Stimulated activated naive CD8-positive, alpha-beta T cell treated with anti-CD3 and anti-CD28 coated beads, Interleukin-15, Interleukin-2, amounts not matched to agents 100 ng/mL and 50 ng/mL, for 24 hours (primary cell): ENCODE measurements around the gene APMAP.
"Not testable (repeated sequence)": the region's sequence is repeated elsewhere in the genome, so short reads cannot be mapped to it uniquely, and the experiment has no call there.

Experiments used
- H3K27ac Mint-ChIP-seq: one replicate; pipeline ENCODE4 v1.8.0; 2021; ENCODE audit warnings: mild to moderate bottlenecking, mixed read lengths
- H3K27me3 Mint-ChIP-seq: one replicate; pipeline ENCODE4 v1.8.0; 2021; ENCODE audit warnings: mixed read lengths
- H3K36me3 Mint-ChIP-seq: one replicate; pipeline ENCODE4 v1.8.0; 2021; ENCODE audit warnings: low read depth, mixed read lengths
- H3K4me1 Mint-ChIP-seq: one replicate; pipeline ENCODE4 v1.8.0; 2021; ENCODE audit warnings: low read depth, mixed read lengths
- H3K4me3 Mint-ChIP-seq: one replicate; pipeline ENCODE4 v1.8.0; 2021; ENCODE audit warnings: mild to moderate bottlenecking, mixed read lengths
- H3K9me3 Mint-ChIP-seq: one replicate; pipeline ENCODE4 v1.8.0; 2021; ENCODE audit warnings: mixed read lengths

The APMAP gene

GRCh38 chr20:25005220-25005619 lies 12.7 kb upstream of the APMAP start:
- Mint-ChIP-seq H3K27me3 (no peaks in the 10 kb centered on the region), H3K36me3 (peaks cover 20% of the 10 kb centered on the region), H3K27ac (no peak overlapping the region), H3K4me1 (peaks cover 6% of the 10 kb centered on the region), H3K9me3 (no peaks in the 10 kb centered on the region), H3K4me3 (no peak overlapping the region)

- no peak overlapping the region for H3K27ac Mint-ChIP-seq
- H3K4me3 Mint-ChIP-seq = no peak overlapping the region
- H3K36me3 Mint-ChIP-seq = peaks cover 11% of the 10 kb centered on the region
- H3K9me3 Mint-ChIP-seq = no peaks in the 10 kb centered on the region
- H3K27me3 Mint-ChIP-seq = no peaks in the 10 kb centered on the region
- H3K4me1 Mint-ChIP-seq = peaks cover 10% of the 10 kb centered on the region
Measured at GRCh38 chr20:25003002-25003401, 10.5 kb upstream of the APMAP start.

GRCh38 chr20:25001323-25001722 lies 8.8 kb upstream of the APMAP start:
- not testable (repeated sequence) for H3K36me3 Mint-ChIP-seq, H3K9me3 Mint-ChIP-seq, H3K4me3 Mint-ChIP-seq, H3K27me3 Mint-ChIP-seq, H3K27ac Mint-ChIP-seq
- H3K4me1 Mint-ChIP-seq = peaks cover 10% of the 10 kb centered on the region

- Mint-ChIP-seq H3K27ac (peak overlapping the region; percentile 33), H3K4me3 (no peak overlapping the region), H3K9me3 (no peaks in the 10 kb centered on the region), H3K36me3 (peaks cover 6% of the 10 kb centered on the region), H3K27me3 (no peaks in the 10 kb centered on the region), H3K4me1 (peaks cover 10% of the 10 kb centered on the region)
Measured at GRCh38 chr20:25000268-25000801, 7.8 kb upstream of the APMAP start.

GRCh38 chr20:24999568-24999967 lies 7.0 kb upstream of the APMAP start:
- Mint-ChIP-seq H3K9me3 (no peaks in the 10 kb centered on the region), H3K4me1 (peaks cover 18% of the 10 kb centered on the region), H3K36me3 (peaks cover 6% of the 10 kb centered on the region), H3K4me3 (no peak overlapping the region), H3K27ac (no peak overlapping the region), H3K27me3 (no peaks in the 10 kb centered on the region)

GRCh38 chr20:24998631-24999445 lies 6.3 kb upstream of the APMAP start:
- Mint-ChIP-seq H3K27me3 (no peaks in the 10 kb centered on the region), H3K9me3 (no peaks in the 10 kb centered on the region), H3K4me3 (no peak overlapping the region), H3K36me3 (peaks cover 6% of the 10 kb centered on the region), H3K27ac (no peak overlapping the region), H3K4me1 (peaks cover 25% of the 10 kb centered on the region)

- Mint-ChIP-seq H3K27me3 (no peaks in the 10 kb centered on the region), H3K36me3 (peaks cover 6% of the 10 kb centered on the region), H3K4me3 (no peak overlapping the region), H3K27ac (no peak overlapping the region), H3K9me3 (no peaks in the 10 kb centered on the region), H3K4me1 (peaks cover 32% of the 10 kb centered on the region)
Measured at GRCh38 chr20:24998121-24998520, 5.6 kb upstream of the APMAP start.

GRCh38 chr20:24996449-24997377 lies 4.2 kb upstream of the APMAP start:
- Mint-ChIP-seq H3K9me3 (no peaks in the 10 kb centered on the region), H3K36me3 (no peaks in the 10 kb centered on the region), H3K27ac (no peak overlapping the region), H3K27me3 (no peaks in the 10 kb centered on the region), H3K4me3 (no peak overlapping the region), H3K4me1 (peaks cover 36% of the 10 kb centered on the region)

- no peaks in the 10 kb centered on the region for H3K9me3 Mint-ChIP-seq
- H3K36me3 Mint-ChIP-seq = no peaks in the 10 kb centered on the region
- peaks cover 44% of the 10 kb centered on the region for H3K4me1 Mint-ChIP-seq
- no peak overlapping the region for H3K27ac Mint-ChIP-seq
- H3K4me3 Mint-ChIP-seq = no peak overlapping the region
- no peaks in the 10 kb centered on the region for H3K27me3 Mint-ChIP-seq
Measured at GRCh38 chr20:24995741-24996448, 3.3 kb upstream of the APMAP start.

- peaks cover 9% of the 10 kb centered on the region for H3K36me3 Mint-ChIP-seq
- H3K4me3 Mint-ChIP-seq = no peak overlapping the region
- H3K27ac Mint-ChIP-seq = no peak overlapping the region
- H3K9me3 Mint-ChIP-seq = no peaks in the 10 kb centered on the region
- no peaks in the 10 kb centered on the region for H3K27me3 Mint-ChIP-seq
- H3K4me1 Mint-ChIP-seq = peaks cover 47% of the 10 kb centered on the region
Measured at GRCh38 chr20:24994470-24995368, 2.2 kb upstream of the APMAP start.

GRCh38 chr20:24994186-24994465 lies 1.6 kb upstream of the APMAP start:
- Mint-ChIP-seq H3K9me3 (no peaks in the 10 kb centered on the region), H3K4me1 (peaks cover 53% of the 10 kb centered on the region), H3K4me3 (peak overlapping the region; percentile 45), H3K27ac (peak overlapping the region; percentile 32), H3K36me3 (peaks cover 13% of the 10 kb centered on the region), H3K27me3 (no peaks in the 10 kb centered on the region)

GRCh38 chr20:24993337-24994185 lies 1.0 kb upstream of the APMAP start:
- peaks cover 19% of the 10 kb centered on the region for H3K36me3 Mint-ChIP-seq
- H3K4me1 Mint-ChIP-seq = peaks cover 59% of the 10 kb centered on the region
- H3K27me3 Mint-ChIP-seq = no peaks in the 10 kb centered on the region
- H3K9me3 Mint-ChIP-seq = no peaks in the 10 kb centered on the region
- peak overlapping the region; percentile 93 for H3K27ac Mint-ChIP-seq
- peak overlapping the region; percentile 97 for H3K4me3 Mint-ChIP-seq

- H3K27me3 Mint-ChIP-seq = no peaks in the 10 kb centered on the region
Measured at GRCh38 chr20:24991897-24992486, 559 bp downstream of the APMAP start.

More at GRCh38 chr20:24991897-24992486, 559 bp downstream of the APMAP start:
- Mint-ChIP-seq H3K9me3 (no peaks in the 10 kb centered on the region), H3K4me1 (peaks cover 75% of the 10 kb centered on the region), H3K4me3 (peak overlapping the region; percentile 97), H3K27ac (peak overlapping the region; percentile 93), H3K36me3 (peaks cover 21% of the 10 kb centered on the region)
